Ishikawa (cell line): ENCODE data around the gene STRBP.

Source experiments
- CEBPB ChIP-seq: IDR thresholded peaks from 2 replicates; pipeline ENCODE4 v1.6.1; 2012
- CREB1 ChIP-seq: IDR thresholded peaks from 2 replicates; pipeline ENCODE4 v1.6.1; 2012; ENCODE audit warnings: low read depth
- EGR1 ChIP-seq: IDR thresholded peaks from 2 replicates; pipeline ENCODE4 v1.6.1; 2012
- EP300 ChIP-seq: IDR thresholded peaks from 2 replicates; pipeline ENCODE4 v1.6.1; 2012; ENCODE audit warnings: borderline replicate concordance
- FOXM1 ChIP-seq: IDR thresholded peaks from 2 replicates; pipeline ENCODE4 v1.6.1; 2012; ENCODE audit warnings: low read depth, borderline replicate concordance
- NFIC ChIP-seq: IDR thresholded peaks from 2 replicates; pipeline ENCODE4 v1.6.1; 2012
- RAD21 ChIP-seq: IDR thresholded peaks from 2 replicates; pipeline ENCODE4 v1.6.1; 2012; ENCODE audit warnings: low read depth
- TAF1 ChIP-seq: IDR thresholded peaks from 2 replicates; pipeline ENCODE4 v1.6.1; 2012; ENCODE audit warnings: low read depth, mild to moderate bottlenecking
- TCF12 ChIP-seq: IDR thresholded peaks from 2 replicates; pipeline ENCODE4 v1.6.1; 2012; ENCODE audit warnings: low read depth
- TEAD4 ChIP-seq: IDR thresholded peaks from 2 replicates; pipeline ENCODE4 v1.6.1; 2012
- YY1 ChIP-seq: IDR thresholded peaks from 2 replicates; pipeline ENCODE4 v1.6.1; 2012; ENCODE audit warnings: low read depth
- ZBTB7A ChIP-seq: IDR thresholded peaks from 2 replicates; pipeline ENCODE4 v1.6.1; 2012; ENCODE audit warnings: low read depth
- TF ChIP-seq, protein P1 (sequence below): IDR thresholded peaks from 2 replicates; pipeline ENCODE4 v1.6.1; 2012
- TF ChIP-seq, protein P2 (sequence below): IDR thresholded peaks from 2 replicates; pipeline ENCODE4 v1.6.1; 2012
- TF ChIP-seq, protein P3 (sequence below): IDR thresholded peaks from 2 replicates; pipeline ENCODE4 v1.6.1; 2012; ENCODE audit warnings: low read depth, mild to moderate bottlenecking

The STRBP gene

DNA sequence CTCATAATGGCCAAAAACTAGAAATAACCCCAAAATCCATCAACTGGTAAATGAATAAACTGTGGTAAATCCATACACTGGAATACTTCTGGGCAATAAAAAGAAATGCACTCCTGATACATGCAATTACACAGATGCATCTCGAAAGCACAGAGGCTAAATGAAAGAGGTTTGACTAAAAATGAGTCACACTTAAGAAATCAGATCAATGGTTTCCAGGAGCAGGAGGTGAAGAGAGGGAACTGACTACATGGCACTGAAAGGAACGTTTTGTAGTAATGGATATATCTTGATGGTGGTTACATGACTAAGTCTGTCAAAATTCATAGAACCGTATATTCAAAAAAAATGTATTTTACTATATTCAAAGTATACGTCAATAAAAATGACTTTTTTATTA, 42.4 kb downstream of the STRBP start:
- TF ChIP-seq, protein P1, sequence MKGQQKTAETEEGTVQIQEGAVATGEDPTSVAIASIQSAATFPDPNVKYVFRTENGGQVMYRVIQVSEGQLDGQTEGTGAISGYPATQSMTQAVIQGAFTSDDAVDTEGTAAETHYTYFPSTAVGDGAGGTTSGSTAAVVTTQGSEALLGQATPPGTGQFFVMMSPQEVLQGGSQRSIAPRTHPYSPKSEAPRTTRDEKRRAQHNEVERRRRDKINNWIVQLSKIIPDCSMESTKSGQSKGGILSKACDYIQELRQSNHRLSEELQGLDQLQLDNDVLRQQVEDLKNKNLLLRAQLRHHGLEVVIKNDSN: no peak
- TF ChIP-seq FOXM1 (no peak), CEBPB (no peak), TAF1 (no peak), TCF12 (no peak), NFIC (no peak), EGR1 (no peak), ZBTB7A (no peak), EP300 (no peak), CREB1 (no peak), TEAD4 (no peak), RAD21 (no peak), YY1 (no peak)
- TF ChIP-seq, protein P2, sequence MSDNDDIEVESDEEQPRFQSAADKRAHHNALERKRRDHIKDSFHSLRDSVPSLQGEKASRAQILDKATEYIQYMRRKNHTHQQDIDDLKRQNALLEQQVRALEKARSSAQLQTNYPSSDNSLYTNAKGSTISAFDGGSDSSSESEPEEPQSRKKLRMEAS: no peak
- TF ChIP-seq, protein P3, sequence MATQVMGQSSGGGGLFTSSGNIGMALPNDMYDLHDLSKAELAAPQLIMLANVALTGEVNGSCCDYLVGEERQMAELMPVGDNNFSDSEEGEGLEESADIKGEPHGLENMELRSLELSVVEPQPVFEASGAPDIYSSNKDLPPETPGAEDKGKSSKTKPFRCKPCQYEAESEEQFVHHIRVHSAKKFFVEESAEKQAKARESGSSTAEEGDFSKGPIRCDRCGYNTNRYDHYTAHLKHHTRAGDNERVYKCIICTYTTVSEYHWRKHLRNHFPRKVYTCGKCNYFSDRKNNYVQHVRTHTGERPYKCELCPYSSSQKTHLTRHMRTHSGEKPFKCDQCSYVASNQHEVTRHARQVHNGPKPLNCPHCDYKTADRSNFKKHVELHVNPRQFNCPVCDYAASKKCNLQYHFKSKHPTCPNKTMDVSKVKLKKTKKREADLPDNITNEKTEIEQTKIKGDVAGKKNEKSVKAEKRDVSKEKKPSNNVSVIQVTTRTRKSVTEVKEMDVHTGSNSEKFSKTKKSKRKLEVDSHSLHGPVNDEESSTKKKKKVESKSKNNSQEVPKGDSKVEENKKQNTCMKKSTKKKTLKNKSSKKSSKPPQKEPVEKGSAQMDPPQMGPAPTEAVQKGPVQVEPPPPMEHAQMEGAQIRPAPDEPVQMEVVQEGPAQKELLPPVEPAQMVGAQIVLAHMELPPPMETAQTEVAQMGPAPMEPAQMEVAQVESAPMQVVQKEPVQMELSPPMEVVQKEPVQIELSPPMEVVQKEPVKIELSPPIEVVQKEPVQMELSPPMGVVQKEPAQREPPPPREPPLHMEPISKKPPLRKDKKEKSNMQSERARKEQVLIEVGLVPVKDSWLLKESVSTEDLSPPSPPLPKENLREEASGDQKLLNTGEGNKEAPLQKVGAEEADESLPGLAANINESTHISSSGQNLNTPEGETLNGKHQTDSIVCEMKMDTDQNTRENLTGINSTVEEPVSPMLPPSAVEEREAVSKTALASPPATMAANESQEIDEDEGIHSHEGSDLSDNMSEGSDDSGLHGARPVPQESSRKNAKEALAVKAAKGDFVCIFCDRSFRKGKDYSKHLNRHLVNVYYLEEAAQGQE: no peak

DNA sequence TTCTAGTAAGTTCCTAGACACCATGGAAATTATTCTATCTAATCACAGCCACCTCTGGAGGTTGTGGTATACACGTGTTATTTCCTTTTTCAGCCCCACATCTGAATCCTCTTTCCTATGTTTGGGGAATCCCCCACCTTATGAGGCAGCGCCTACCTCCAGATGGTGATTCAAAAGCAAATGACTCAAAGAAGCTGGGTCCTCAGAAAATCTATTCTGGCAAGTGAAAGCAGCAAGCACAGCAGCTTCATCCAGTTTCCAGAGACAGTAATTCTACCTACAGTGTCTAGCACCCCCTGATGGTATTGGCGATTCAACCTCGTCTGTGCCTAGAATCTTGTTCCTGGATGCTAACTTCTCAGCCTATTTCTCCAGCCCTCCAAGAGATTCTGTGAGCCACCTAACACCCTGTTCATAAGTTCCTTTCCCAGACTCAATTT, 43.0 kb downstream of the STRBP start:
- TF ChIP-seq, protein P3: no peak
- TF ChIP-seq RAD21: peak; percentile 48

DNA sequence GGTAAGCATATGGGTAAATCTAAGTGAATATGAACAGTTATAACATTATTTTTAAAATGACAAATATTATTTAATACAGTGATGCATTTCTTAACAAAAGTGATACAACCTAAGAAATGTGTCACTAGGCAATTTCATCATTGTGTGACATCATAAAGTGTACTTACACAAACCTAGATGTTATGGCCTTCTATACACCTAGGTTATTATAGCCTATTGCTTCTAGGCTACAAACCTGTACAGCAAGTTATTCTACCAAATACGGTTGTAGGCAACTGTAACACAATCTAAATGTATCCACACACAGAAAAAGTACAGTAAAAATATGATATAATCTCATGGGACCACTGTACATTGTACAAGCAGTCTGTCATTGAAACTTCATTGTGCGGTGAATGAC, 48.3 kb downstream of the STRBP start:
- no peak for TF ChIP-seq RAD21
- TF ChIP-seq CEBPB: no peak
- TF ChIP-seq CREB1: no peak
- TF ChIP-seq NFIC: no peak
- TF ChIP-seq, protein P3: no peak
- no peak for TF ChIP-seq TEAD4
- TF ChIP-seq ZBTB7A: no peak
- TF ChIP-seq, protein P1: no peak
- no peak for TF ChIP-seq FOXM1

DNA sequence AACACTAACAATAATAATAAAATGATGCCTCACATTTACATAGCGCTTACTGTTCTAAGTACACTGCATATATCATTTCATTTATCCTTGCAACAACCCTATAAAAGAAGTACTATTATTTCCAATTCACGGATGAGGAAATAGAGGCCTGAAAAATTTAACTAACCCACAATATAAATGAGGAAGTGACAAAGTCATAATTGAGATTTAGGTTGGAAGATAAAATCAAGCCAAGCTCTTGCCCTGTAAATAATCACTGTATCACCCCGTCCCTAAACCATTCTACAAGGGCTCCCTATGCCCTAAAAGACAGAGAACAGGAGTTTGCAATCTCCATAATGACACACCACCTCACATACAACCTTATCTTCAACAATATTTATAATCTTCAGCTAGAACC, 49.6 kb downstream of the STRBP start:
- TF ChIP-seq TEAD4 (no peak), YY1 (no peak), NFIC (no peak)

DNA sequence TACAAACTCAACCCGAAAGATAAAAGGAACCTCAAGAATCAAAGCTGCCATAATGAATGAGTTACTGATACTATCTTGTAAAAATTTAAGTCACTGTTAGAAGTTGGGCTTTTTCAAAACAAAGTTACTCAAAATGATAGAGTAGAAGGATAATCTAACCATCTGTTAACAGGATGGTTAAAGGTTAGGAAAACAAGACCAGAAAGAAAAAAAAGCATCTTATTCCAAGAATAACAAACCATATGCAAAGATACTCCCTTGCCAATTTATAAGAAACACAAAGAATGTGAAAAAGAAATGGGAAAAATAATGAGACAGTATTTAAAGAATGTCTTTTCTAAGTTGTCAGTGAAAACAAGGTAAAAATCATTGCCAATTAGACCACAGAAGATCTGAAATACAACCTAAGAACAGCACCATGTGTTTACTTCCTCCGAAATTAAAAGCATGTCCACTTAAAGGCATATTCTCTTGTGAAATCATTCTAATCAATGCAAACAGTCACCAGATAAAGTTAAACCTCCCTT, 51.2 kb downstream of the STRBP start:
- TF ChIP-seq TCF12: no peak
- TF ChIP-seq, protein P3: no peak
- no peak for TF ChIP-seq EP300
- no peak for TF ChIP-seq CEBPB
